HG02678 (cell line): ENCODE results near the gene DCST1.

Source experiments
- ATAC-seq: cut with Tn5 transposase; IDR thresholded peaks from one replicate; pipeline ENCODE4 v1.9.1; 2021; ENCODE audit warnings: mild to moderate bottlenecking, moderate library complexity; ENCODE audit not compliant: unreplicated experiment

The DCST1 gene

GRCh38 chr1:155050560-155051341 lies 17.1 kb downstream of the DCST1 start, which contains the start of gene ADAM15:
Gene ADAM15 (plus strand): TSS chr1:155051316. CDS start chr1:155051387, 71 bp downstream.
- peak; percentile 73 for ATAC-seq

- ATAC-seq = no peak
These were observed 17.7 kb downstream of the DCST1 start for GRCh38 chr1:155051342-155051776.

GRCh38 chr1:155051777-155052398 lies 18.3 kb downstream of the DCST1 start:
- ATAC-seq = peak; percentile 3

- no peak for ATAC-seq
These were observed 19.1 kb downstream of the DCST1 start for GRCh38 chr1:155052439-155053395.

GRCh38 chr1:155053531-155054105 lies 20.0 kb downstream of the DCST1 start:
- ATAC-seq = no peak

- no peak for ATAC-seq
These were observed 23.5 kb downstream of the DCST1 start for GRCh38 chr1:155057104-155057503.

- no peak for ATAC-seq
These were observed 24.2 kb downstream of the DCST1 start for GRCh38 chr1:155057788-155058211.

- no peak for ATAC-seq
These were observed 27.1 kb downstream of the DCST1 start for GRCh38 chr1:155060736-155061135.

- ATAC-seq = peak; percentile 42
These were observed 27.9 kb downstream of the DCST1 start for GRCh38 chr1:155061381-155062150.

GRCh38 chr1:155062151-155062686 lies 28.6 kb downstream of the DCST1 start:
- no peak for ATAC-seq

GRCh38 chr1:155062702-155063411 lies 29.2 kb downstream of the DCST1 start:
- ATAC-seq = peak; percentile 30

- ATAC-seq = peak; percentile 79
These were observed 30.0 kb downstream of the DCST1 start, which contains the start of gene EFNA4 for GRCh38 chr1:155063550-155064110. Gene EFNA4 (plus strand): TSS chr1:155063740. CDS start chr1:155063824, 84 bp downstream.

- ATAC-seq = no peak
These were observed 30.6 kb downstream of the DCST1 start for GRCh38 chr1:155064111-155064831.

- ATAC-seq = no peak
These were observed 31.3 kb downstream of the DCST1 start for GRCh38 chr1:155064832-155065429.

GRCh38 chr1:155066777-155067176 lies 33.2 kb downstream of the DCST1 start:
- no peak for ATAC-seq

GRCh38 chr1:155068599-155068998 lies 35.0 kb downstream of the DCST1 start:
- no peak for ATAC-seq

GRCh38 chr1:155069551-155070157 lies 36.0 kb downstream of the DCST1 start:
- no peak for ATAC-seq
